ENCODE measurements around the gene PALD1. TPM values are rescaled to one million over a fixed set of nuclear protein-coding genes. Genes with fewer than 3 reads are reported as not detected.

PALD1 gene
- 0.19 and 0.56 TPM in 2 replicates for total RNA-seq

GRCh38 chr10:70478191-70479164 lies at the start of gene PALD1:
PALD1 (plus strand) TSS chr10:70478767; CDS start chr10:70525952, 47,185 bp downstream.

GRCh38 chr10:70441161-70441894 lies 37.2 kb upstream of the PALD1 start, which contains the start of gene NODAL:
NODAL (minus strand) TSS chr10:70441681; CDS start chr10:70441667, 14 bp downstream.

GRCh38 chr10:70602665-70603448 lies 124.3 kb downstream of the PALD1 start, which contains the start of gene PRF1:
PRF1 (minus strand) TSS chr10:70602741; CDS start chr10:70600902, 1,839 bp downstream.

Other genes with a start within 250 kb of the PALD1 start
- gene PPA1, start 245.3 kb upstream of the PALD1 start, total RNA-seq, result 193 and 244 TPM in 2 replicates
- under 0.01 TPM in 1 of 2 replicates, not detected in the other for gene NPFFR1, start 194.8 kb upstream of the PALD1 start, total RNA-seq
- 6.5 and 8.5 TPM in 2 replicates for gene LRRC20, start 96.1 kb upstream of the PALD1 start, total RNA-seq
- 24.5 and 24.7 TPM in 2 replicates for gene EIF4EBP2, start 74.6 kb upstream of the PALD1 start, total RNA-seq
- not detected in 2 replicates for gene NODAL, start 37.1 kb upstream of the PALD1 start, total RNA-seq
- gene PRF1, start 124.0 kb downstream of the PALD1 start, total RNA-seq, result not detected in 2 replicates
- 1.9 and 4.2 TPM in 2 replicates for gene ADAMTS14, start 193.7 kb downstream of the PALD1 start, total RNA-seq